Measurements from ENCODE around the gene GPR107.

DNA sequence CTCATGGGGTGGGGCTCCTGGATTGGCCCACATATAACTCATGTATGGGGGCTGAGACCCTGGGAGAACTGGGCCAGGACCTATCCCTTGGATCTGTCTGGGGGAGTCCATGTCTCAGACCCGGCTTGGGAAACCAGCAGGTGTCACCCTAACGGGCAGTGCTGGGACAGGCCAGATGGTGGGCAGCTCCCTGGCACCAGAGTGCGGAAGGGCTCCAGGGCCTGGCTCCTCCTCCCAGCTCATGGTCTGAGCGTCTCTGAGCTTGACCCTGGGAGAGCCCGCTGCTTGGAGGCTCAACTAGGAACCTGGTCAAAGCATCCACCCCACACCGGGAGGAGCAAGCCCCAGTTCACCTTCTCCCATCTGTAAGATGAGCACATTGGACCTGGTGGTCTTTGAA is 103.0 kb downstream of the GPR107 start:
- TF ChIP-seq EZH2 (IDR thresholded peaks at IDR 0.05; ENCODE audit: borderline replicate concordance, low read length): no peak
- TF ChIP-seq, protein P1, sequence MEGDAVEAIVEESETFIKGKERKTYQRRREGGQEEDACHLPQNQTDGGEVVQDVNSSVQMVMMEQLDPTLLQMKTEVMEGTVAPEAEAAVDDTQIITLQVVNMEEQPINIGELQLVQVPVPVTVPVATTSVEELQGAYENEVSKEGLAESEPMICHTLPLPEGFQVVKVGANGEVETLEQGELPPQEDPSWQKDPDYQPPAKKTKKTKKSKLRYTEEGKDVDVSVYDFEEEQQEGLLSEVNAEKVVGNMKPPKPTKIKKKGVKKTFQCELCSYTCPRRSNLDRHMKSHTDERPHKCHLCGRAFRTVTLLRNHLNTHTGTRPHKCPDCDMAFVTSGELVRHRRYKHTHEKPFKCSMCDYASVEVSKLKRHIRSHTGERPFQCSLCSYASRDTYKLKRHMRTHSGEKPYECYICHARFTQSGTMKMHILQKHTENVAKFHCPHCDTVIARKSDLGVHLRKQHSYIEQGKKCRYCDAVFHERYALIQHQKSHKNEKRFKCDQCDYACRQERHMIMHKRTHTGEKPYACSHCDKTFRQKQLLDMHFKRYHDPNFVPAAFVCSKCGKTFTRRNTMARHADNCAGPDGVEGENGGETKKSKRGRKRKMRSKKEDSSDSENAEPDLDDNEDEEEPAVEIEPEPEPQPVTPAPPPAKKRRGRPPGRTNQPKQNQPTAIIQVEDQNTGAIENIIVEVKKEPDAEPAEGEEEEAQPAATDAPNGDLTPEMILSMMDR (conservative IDR thresholded peaks at IDR 0.05 in 1 of 2, IDR thresholded peaks at IDR 0.05 in 1 of 2; ENCODE audit: extremely low read depth in 1 of 2, insufficient read depth in 1 of 2, low read depth in 1 of 2, low read length in 2 of 2): peak; percentile 2 to 36

Data from mammary epithelial cell (primary cell).